ENCODE measurements around the gene C20orf141.

Gene C20orf141

DNA sequence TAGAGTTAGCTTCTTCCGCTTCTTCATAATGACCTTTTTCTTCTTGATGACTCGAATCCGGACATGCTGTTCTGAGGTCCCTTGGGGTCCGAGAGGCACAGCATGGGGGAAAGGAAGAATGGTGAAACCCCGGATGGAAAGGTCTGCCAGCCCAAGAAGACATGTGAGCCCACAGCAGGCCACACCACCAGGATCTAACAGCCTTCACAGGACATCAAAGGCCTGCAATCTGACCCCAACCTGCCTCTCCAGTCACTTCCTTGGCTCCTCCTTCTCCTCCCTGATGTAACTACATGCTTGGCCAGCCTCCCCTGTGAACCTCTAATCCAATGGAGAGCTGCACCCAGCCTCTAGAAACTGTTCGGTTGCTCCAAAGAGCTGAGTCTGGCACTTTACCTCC, 16.0 kb upstream of the C20orf141 start:
- Histone ChIP-seq H3K9me2 (replicated peaks; ENCODE audit: control insufficient read depth, low read length) (no peaks in the 10 kb centered on the region), H3K4me3 (ENCODE audit: low read length) (no peak overlapping the region), H3K27ac (ENCODE audit: low read depth, low read length) (no peak overlapping the region), H3K4me2 (ENCODE audit: low read length) (no peak overlapping the region), H3K27me3 (ENCODE audit: control insufficient read depth, low read length) (peaks cover 3% of the 10 kb centered on the region; the same call in 1 of the 2 replicates), H3K79me2 (ENCODE audit: control insufficient read depth, low read length) (no peaks in the 10 kb centered on the region), H4K20me1 (ENCODE audit: control insufficient read depth, insufficient read depth, low read depth, low read length) (no peaks in the 10 kb centered on the region), H3K9me3 (ENCODE audit: control insufficient read depth, insufficient read depth, low read length) (no peaks in the 10 kb centered on the region), H3F3A (ENCODE audit: control insufficient read depth, insufficient read depth) (no peaks in the 10 kb centered on the region), H3K36me3 (ENCODE audit: control insufficient read depth, low read length) (no peaks in the 10 kb centered on the region), H3K4me1 (ENCODE audit: control insufficient read depth, low read length) (no peaks in the 10 kb centered on the region)
- TF ChIP-seq, protein P1, sequence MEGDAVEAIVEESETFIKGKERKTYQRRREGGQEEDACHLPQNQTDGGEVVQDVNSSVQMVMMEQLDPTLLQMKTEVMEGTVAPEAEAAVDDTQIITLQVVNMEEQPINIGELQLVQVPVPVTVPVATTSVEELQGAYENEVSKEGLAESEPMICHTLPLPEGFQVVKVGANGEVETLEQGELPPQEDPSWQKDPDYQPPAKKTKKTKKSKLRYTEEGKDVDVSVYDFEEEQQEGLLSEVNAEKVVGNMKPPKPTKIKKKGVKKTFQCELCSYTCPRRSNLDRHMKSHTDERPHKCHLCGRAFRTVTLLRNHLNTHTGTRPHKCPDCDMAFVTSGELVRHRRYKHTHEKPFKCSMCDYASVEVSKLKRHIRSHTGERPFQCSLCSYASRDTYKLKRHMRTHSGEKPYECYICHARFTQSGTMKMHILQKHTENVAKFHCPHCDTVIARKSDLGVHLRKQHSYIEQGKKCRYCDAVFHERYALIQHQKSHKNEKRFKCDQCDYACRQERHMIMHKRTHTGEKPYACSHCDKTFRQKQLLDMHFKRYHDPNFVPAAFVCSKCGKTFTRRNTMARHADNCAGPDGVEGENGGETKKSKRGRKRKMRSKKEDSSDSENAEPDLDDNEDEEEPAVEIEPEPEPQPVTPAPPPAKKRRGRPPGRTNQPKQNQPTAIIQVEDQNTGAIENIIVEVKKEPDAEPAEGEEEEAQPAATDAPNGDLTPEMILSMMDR (IDR thresholded peaks at IDR 0.05; ENCODE audit: low read depth, low read length, poor library complexity, severe bottlenecking): no peak

DNA sequence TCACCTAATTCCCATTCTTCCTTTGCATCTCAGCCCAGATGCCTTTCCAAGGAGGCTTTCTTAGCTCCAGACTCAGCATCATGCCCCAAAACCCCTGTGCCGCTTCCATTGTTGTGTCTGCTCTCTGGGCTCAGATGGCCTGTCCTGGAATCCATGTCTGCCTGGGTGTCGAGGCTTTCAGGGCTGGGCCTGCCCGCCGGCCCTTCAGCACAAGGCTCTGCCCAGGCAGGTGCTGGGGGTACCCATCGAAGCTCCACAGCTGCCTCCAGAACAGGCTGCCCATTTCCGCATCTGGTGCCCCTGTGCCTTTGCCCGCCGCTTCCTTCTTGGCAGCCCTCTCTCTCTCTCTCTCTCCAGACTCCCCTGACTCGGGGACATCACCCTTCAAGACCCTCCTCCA, 15.5 kb upstream of the C20orf141 start:
- H3K36me3 ChIP-seq (ENCODE audit: control insufficient read depth, low read length): no peaks in the 10 kb centered on the region
- H3K79me2 ChIP-seq (ENCODE audit: control insufficient read depth, low read length): no peaks in the 10 kb centered on the region
- peaks cover 3% of the 10 kb centered on the region; the same call in 1 of the 2 replicates for H3K27me3 ChIP-seq (ENCODE audit: control insufficient read depth, low read length)
- no peak overlapping the region for H3K27ac ChIP-seq (ENCODE audit: low read depth, low read length)
- H3K4me2 ChIP-seq (ENCODE audit: low read length): no peak overlapping the region
- no peaks in the 10 kb centered on the region for H3K9me2 ChIP-seq (replicated peaks; ENCODE audit: control insufficient read depth, low read length)
- TF ChIP-seq EZH2phosphoT487 (IDR thresholded peaks at IDR 0.05; ENCODE audit: borderline replicate concordance, low read length): no peak
- H3K9me3 ChIP-seq (ENCODE audit: control insufficient read depth, insufficient read depth, low read length): no peaks in the 10 kb centered on the region
- H4K20me1 ChIP-seq (ENCODE audit: control insufficient read depth, insufficient read depth, low read depth, low read length): no peaks in the 10 kb centered on the region
- H3K4me3 ChIP-seq (ENCODE audit: low read length): no peak overlapping the region
- no peaks in the 10 kb centered on the region for H3F3A ChIP-seq (ENCODE audit: control insufficient read depth, insufficient read depth)
- H3K4me1 ChIP-seq (ENCODE audit: control insufficient read depth, low read length): no peaks in the 10 kb centered on the region

DNA sequence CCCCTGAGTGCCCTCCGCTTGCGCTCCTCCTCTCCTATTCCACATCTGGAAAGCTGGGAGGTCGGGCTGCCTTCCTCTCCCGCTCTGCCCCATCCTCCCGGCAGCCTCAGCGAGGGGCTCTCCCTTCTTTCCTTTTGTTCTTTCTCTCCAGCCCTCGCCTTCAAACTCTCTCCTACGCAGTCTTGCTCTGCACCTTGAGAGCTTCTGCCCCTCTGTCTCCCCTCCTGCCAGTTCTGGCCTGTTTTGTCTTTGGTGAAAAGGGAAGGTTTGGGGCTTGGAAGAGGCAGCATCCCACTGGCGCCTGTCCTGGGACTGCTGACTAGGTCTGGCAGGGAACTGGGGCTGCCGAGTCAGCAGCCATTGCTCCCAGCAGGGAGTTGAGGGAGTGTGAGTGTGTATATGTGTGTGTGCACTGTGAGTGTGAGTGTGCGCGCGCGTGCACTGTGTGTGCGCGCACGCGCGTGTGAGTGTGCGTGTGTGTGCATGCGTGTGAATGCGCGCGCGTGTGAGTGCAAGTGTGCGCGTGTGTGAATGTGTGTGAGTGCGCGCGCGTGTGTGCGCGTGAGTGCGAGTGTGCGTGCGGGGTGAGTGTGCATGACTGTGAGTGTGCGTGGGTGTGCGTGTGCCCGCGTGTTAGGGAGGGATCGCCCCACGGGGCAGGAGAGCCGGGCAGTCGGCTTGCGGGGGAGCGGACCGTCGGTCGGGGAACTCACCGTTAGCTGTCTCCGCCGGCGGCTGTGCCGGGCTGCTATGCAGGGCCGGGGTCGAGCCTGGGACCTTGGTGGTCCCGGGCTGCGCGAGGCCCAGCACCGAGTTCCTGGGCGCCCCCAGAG, 14.9 kb upstream of the C20orf141 start:
- Histone ChIP-seq H3K4me2 (ENCODE audit: low read length) (no peak overlapping the region), H3K4me3 (ENCODE audit: low read length) (no peak overlapping the region), H3K79me2 (ENCODE audit: control insufficient read depth, low read length) (no peaks in the 10 kb centered on the region), H3F3A (ENCODE audit: control insufficient read depth, insufficient read depth) (no peaks in the 10 kb centered on the region), H3K27me3 (ENCODE audit: control insufficient read depth, low read length) (peaks cover 3% of the 10 kb centered on the region; the same call in 1 of the 2 replicates), H4K20me1 (ENCODE audit: control insufficient read depth, insufficient read depth, low read depth, low read length) (no peaks in the 10 kb centered on the region), H3K27ac (ENCODE audit: low read depth, low read length) (no peak overlapping the region), H3K9me2 (replicated peaks; ENCODE audit: control insufficient read depth, low read length) (no peaks in the 10 kb centered on the region), H3K4me1 (ENCODE audit: control insufficient read depth, low read length) (no peaks in the 10 kb centered on the region), H3K36me3 (ENCODE audit: control insufficient read depth, low read length) (no peaks in the 10 kb centered on the region), H3K9me3 (ENCODE audit: control insufficient read depth, insufficient read depth, low read length) (no peaks in the 10 kb centered on the region)
- TF ChIP-seq, protein P1 (IDR thresholded peaks at IDR 0.05; ENCODE audit: low read depth, low read length, poor library complexity, severe bottlenecking): no peak
- TF ChIP-seq EZH2phosphoT487 (IDR thresholded peaks at IDR 0.05; ENCODE audit: borderline replicate concordance, low read length): no peak

DNA sequence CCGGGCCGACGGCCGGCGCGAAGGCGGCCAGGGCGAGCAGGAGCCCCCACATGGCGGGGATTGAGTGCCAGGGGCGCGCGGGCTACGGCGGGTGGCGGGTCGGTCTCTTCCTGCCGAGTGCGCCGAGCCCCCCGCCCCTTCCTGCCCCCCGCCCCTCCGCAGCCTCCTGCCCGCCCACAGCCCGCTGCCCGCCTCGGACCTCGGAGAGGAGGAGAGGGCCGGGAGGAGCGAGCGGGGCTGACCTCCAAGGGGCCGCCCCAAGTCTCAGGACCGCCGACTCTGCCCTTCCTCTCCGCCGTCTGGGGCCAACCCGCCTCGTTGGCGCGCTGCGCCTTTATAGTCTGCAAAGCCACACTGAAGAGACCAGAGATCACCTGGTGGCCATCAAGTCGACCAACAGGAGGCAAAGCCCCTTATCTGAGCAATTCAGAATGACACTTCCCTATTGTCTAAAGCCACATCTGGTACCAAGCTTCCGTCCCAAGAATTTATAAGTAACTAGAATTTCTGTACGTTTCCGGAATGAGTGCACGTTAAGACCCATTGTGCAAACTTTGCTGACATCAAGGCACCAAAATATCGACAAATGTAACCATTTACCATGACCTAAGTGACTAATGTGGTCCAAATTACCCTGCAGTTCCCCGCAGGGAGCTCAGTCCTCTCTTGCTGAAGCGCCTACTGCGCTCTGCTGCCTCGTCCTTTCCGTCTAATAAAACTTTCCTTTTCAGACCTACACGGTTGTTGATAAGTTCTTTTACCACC, 14.1 kb upstream of the C20orf141 start, which contains the start of gene CPXM1:
Gene CPXM1 (minus strand): TSS at position 107 of the 765 bp plus-strand sequence. CDS start 55 bp downstream, at position 52.
- no peaks in the 10 kb centered on the region for H3K9me2 ChIP-seq (replicated peaks; ENCODE audit: control insufficient read depth, low read length)
- no peaks in the 10 kb centered on the region for H4K20me1 ChIP-seq (ENCODE audit: control insufficient read depth, insufficient read depth, low read depth, low read length)
- TF ChIP-seq EZH2phosphoT487 (IDR thresholded peaks at IDR 0.05; ENCODE audit: borderline replicate concordance, low read length): no peak
- TF ChIP-seq, protein P1 (IDR thresholded peaks at IDR 0.05; ENCODE audit: low read depth, low read length, poor library complexity, severe bottlenecking): no peak
- H3K4me3 ChIP-seq (ENCODE audit: low read length): no peak within 1 kb of the TSS
- H3F3A ChIP-seq (ENCODE audit: control insufficient read depth, insufficient read depth): no peaks in the 10 kb centered on the region
- no peaks in the 10 kb centered on the region for H3K9me3 ChIP-seq (ENCODE audit: control insufficient read depth, insufficient read depth, low read length)
- no peaks in the 10 kb centered on the region for H3K36me3 ChIP-seq (ENCODE audit: control insufficient read depth, low read length)
- no peak within 1 kb of the TSS for H3K4me2 ChIP-seq (ENCODE audit: low read length)
- H3K27me3 ChIP-seq (ENCODE audit: control insufficient read depth, low read length): peaks cover 3% of the 10 kb centered on the region; the same call in 1 of the 2 replicates
- no peak within 1 kb of the TSS for H3K27ac ChIP-seq (ENCODE audit: low read depth, low read length)
- no peaks in the 10 kb centered on the region for H3K4me1 ChIP-seq (ENCODE audit: control insufficient read depth, low read length)
- H3K79me2 ChIP-seq (ENCODE audit: control insufficient read depth, low read length): no peaks in the 10 kb centered on the region
